ENCODE measurements around the gene DLG2. TPM values are rescaled to one million over a fixed set of nuclear protein-coding genes. Genes with fewer than 3 reads are reported as not detected.

Gene DLG2
- total and polyA plus RNA-seq, 9 donors, result 2.5 to 20.7 (median 12.0) TPM

GRCh38 chr11:84372381-84372950 lies 1254.7 kb downstream of the DLG2 start:
- H3K36me3 ChIP-seq, result no peaks in the 10 kb centered on the region
- WGBS, 3 donors, result 89 to 92% (median 90%) methylated on average over 2 of the region's 2 CpGs
- no peak overlapping the region for H3K27ac ChIP-seq
- intact Hi-C loops (cut with DNase I), result no loop called here
- no peaks in the 10 kb centered on the region for H3K9me3 ChIP-seq
- DNase-seq, result no peak
- no peak overlapping the region for H3K4me3 ChIP-seq
- TF ChIP-seq CTCF (IDR thresholded peaks at IDR 0.05) (no peak), EP300 (IDR thresholded peaks at IDR 0.05) (no peak), POLR2A (IDR thresholded peaks at IDR 0.05) (no peak)
- no peaks in the 10 kb centered on the region for H3K4me1 ChIP-seq (ENCODE audit: insufficient read depth)
- no peaks in the 10 kb centered on the region for H3K27me3 ChIP-seq

GRCh38 chr11:84358034-84358433 lies 1269.1 kb downstream of the DLG2 start:
- intact Hi-C loops (cut with DNase I), result no loop called here
- no peaks in the 10 kb centered on the region for H3K36me3 ChIP-seq
- H3K9me3 ChIP-seq, result no peaks in the 10 kb centered on the region
- no peak overlapping the region for H3K4me3 ChIP-seq
- DNase-seq, result no peak
- 86 to 87% (median 86%) methylated on average over 2 of the region's 2 CpGs for WGBS, 3 donors
- H3K27ac ChIP-seq, result no peak overlapping the region
- H3K27me3 ChIP-seq, result no peaks in the 10 kb centered on the region
- TF ChIP-seq CTCF (IDR thresholded peaks at IDR 0.05) (no peak), EP300 (IDR thresholded peaks at IDR 0.05) (no peak), POLR2A (IDR thresholded peaks at IDR 0.05) (no peak)
- no peaks in the 10 kb centered on the region for H3K4me1 ChIP-seq (ENCODE audit: insufficient read depth)

- no peak for DNase-seq
- H3K27ac ChIP-seq, result no peak overlapping the region
- H3K36me3 ChIP-seq, result no peaks in the 10 kb centered on the region
- intact Hi-C loops (cut with DNase I), result no loop called here
- H3K4me1 ChIP-seq (ENCODE audit: insufficient read depth), result no peaks in the 10 kb centered on the region
- no peaks in the 10 kb centered on the region for H3K9me3 ChIP-seq
- H3K27me3 ChIP-seq, result no peaks in the 10 kb centered on the region
- TF ChIP-seq EP300 (IDR thresholded peaks at IDR 0.05), result no peak
- no peak for TF ChIP-seq CTCF (IDR thresholded peaks at IDR 0.05)
- TF ChIP-seq POLR2A (IDR thresholded peaks at IDR 0.05), result no peak
- H3K4me3 ChIP-seq, result no peak overlapping the region
Observed at GRCh38 chr11:84355911-84356310, 1271.2 kb downstream of the DLG2 start.

GRCh38 chr11:84345597-84345996 lies 1281.5 kb downstream of the DLG2 start:
- WGBS, 3 donors, result 2 to 15% (median 4%) methylated on average over 1 of the region's 1 CpG
- intact Hi-C loops (cut with DNase I), result no loop called here
- no peaks in the 10 kb centered on the region for H3K27me3 ChIP-seq
- H3K4me1 ChIP-seq (ENCODE audit: insufficient read depth), result peaks cover 1% of the 10 kb centered on the region
- H3K36me3 ChIP-seq, result no peaks in the 10 kb centered on the region
- no peak for DNase-seq
- no peaks in the 10 kb centered on the region for H3K9me3 ChIP-seq
- H3K27ac ChIP-seq, result no peak overlapping the region
- TF ChIP-seq CTCF (IDR thresholded peaks at IDR 0.05) (no peak), EP300 (IDR thresholded peaks at IDR 0.05) (no peak), POLR2A (IDR thresholded peaks at IDR 0.05) (no peak)
- H3K4me3 ChIP-seq, result no peak overlapping the region

Data from ovary (tissue), 9 donors.